GM23338 (cell line): ENCODE data around the gene ZFR2. TPM values are rescaled to one million over a fixed set of nuclear protein-coding genes. Genes with fewer than 3 reads are reported as not detected.

Experiments
- ATAC-seq: fragments of 200-7000 bp; cut with Tn5 transposase; 3 replicates; pipeline ENCODE4 v1.9.1; 2020
- DNase-seq: peaks from one replicate; pipeline ENCODE4 v3.0.0-alpha.2; 2015; ENCODE audit warnings: low spot score
- H2AFZ ChIP-seq: fragments of 200-600 bp; sonication (generic); 2 replicates; pipeline ENCODE4 v1.8.0; 2016; ENCODE audit warnings: antibody characterized with exemption, mild to moderate bottlenecking, moderate library complexity
- H3F3A ChIP-seq: fragments of 200-600 bp; sonication (generic); replicated peaks from 2 replicates; pipeline ENCODE4 v1.8.0; 2017; ENCODE audit warnings: antibody characterized with exemption, mixed run types, low read depth
- H3K27ac ChIP-seq: fragments of 200-600 bp; sonication (generic); 2 replicates; pipeline ENCODE4 v1.6.1; 2016; ENCODE audit warnings: low read depth
- H3K27me3 ChIP-seq: fragments of 200-600 bp; sonication (generic); 2 replicates; pipeline ENCODE4 v1.8.0; 2016; ENCODE audit warnings: mild to moderate bottlenecking, mixed run types, moderate library complexity; ENCODE audit not compliant: insufficient read depth
- H3K36me3 ChIP-seq: fragments of 200-600 bp; sonication (generic); 2 replicates; pipeline ENCODE4 v1.8.0; 2016; ENCODE audit warnings: mild to moderate bottlenecking; ENCODE audit not compliant: insufficient read depth
- H3K4me1 ChIP-seq: fragments of 200-600 bp; sonication (generic); 2 replicates; pipeline ENCODE4 v1.8.0; 2016; ENCODE audit warnings: mild to moderate bottlenecking, moderate library complexity; ENCODE audit not compliant: insufficient read depth
- H3K4me2 ChIP-seq: fragments of 200-600 bp; sonication (generic); 2 replicates; pipeline ENCODE4 v1.7.1; 2017; ENCODE audit warnings: mixed run types
- H3K4me3 ChIP-seq: fragments of 200-600 bp; sonication (generic); 2 replicates; pipeline ENCODE4 v1.6.1; 2016; ENCODE audit warnings: mixed run types
- H3K79me2 ChIP-seq: fragments of 200-600 bp; sonication (generic); replicated peaks from 2 replicates; pipeline ENCODE4 v1.8.0; 2017; ENCODE audit warnings: mild to moderate bottlenecking; ENCODE audit not compliant: insufficient read depth
- H3K9me2 ChIP-seq: fragments of 200-600 bp; sonication (generic); 2 replicates; pipeline ENCODE4 v1.8.0; 2017; ENCODE audit not compliant: insufficient read depth
- H4K20me1 ChIP-seq: fragments of 200-600 bp; sonication (generic); replicated peaks from 2 replicates; pipeline ENCODE4 v1.8.0; 2017; ENCODE audit warnings: mild to moderate bottlenecking; ENCODE audit not compliant: insufficient read depth
- H3K27ac Mint-ChIP-seq: 2 replicates; pipeline ENCODE4 v1.8.0; 2020; ENCODE audit warnings: inconsistent platforms, mild to moderate bottlenecking, moderate library complexity, mixed read lengths
- H3K27me3 Mint-ChIP-seq: 3 replicates; pipeline ENCODE4 v1.8.0; 2022; ENCODE audit warnings: low read depth, mild to moderate bottlenecking, moderate library complexity, mixed read lengths, inconsistent platforms; ENCODE audit not compliant: insufficient read depth, poor library complexity
- H3K36me3 Mint-ChIP-seq: 3 replicates; pipeline ENCODE4 v1.8.0; 2021; ENCODE audit warnings: low read depth, mild to moderate bottlenecking, inconsistent platforms, moderate library complexity, mixed read lengths
- H3K4me1 Mint-ChIP-seq: 3 replicates; pipeline ENCODE4 v1.8.0; 2020; ENCODE audit warnings: mild to moderate bottlenecking, inconsistent platforms, mixed read lengths
- H3K4me3 Mint-ChIP-seq: 3 replicates; pipeline ENCODE4 v1.8.0; 2021; ENCODE audit warnings: moderate library complexity, mild to moderate bottlenecking, inconsistent platforms, mixed read lengths
- H3K9me3 Mint-ChIP-seq: 3 replicates; pipeline ENCODE4 v1.8.0; 2020; ENCODE audit warnings: moderate library complexity, mild to moderate bottlenecking, inconsistent platforms, mixed read lengths
- CREB1 ChIP-seq: fragments of 250-450 bp; sonication (Bioruptor Pico); IDR thresholded peaks from 2 replicates; pipeline ENCODE4 v1.5.0; 2020; ENCODE audit warnings: low read depth, mild to moderate bottlenecking, moderate library complexity
- REST ChIP-seq: IDR thresholded peaks from one replicate; pipeline ENCODE4 v1.6.1; 2018; ENCODE audit warnings: antibody characterized with exemption; ENCODE audit not compliant: unreplicated experiment
- ZNF114 ChIP-seq: fragments of 250-450 bp; sonication (Bioruptor Pico); IDR thresholded peaks from 2 replicates; pipeline ENCODE4 v1.5.0; 2020; ENCODE audit warnings: mild to moderate bottlenecking, moderate library complexity
- polyA plus RNA-seq: library from polyadenylated mRNA; unstranded; fragments of >200 nt; fragmentation: Nextera tagmentation; extraction: Ambion mirVana; gene quantifications from 2 replicates; pipeline ENCODE4 v1.2.1, GENCODE V29; 2016
- total RNA-seq: library from RNA; depleted of rRNA; stranded (reverse); fragments of >200 nt; shearing (Covaris generic); gene quantifications from 2 replicates; pipeline ENCODE4 v1.2.3, GENCODE V29; 2014
- TF ChIP-seq, protein P1 (sequence below), 2 experiments: fragments of 200-600 bp in 1 of 2; sonication (generic) in 1 of 2; conservative IDR thresholded peaks; 2 replicates each; pipeline versions ENCODE4 v1.5.1 to v1.6.1; 2016 to 2017; ENCODE audit warnings: antibody characterized with exemption in 2 of 2, low read depth in 2 of 2, mild to moderate bottlenecking in 2 of 2, moderate library complexity in 1 of 2
- TF ChIP-seq, protein P2 (sequence below): fragments of 250-450 bp; sonication (Bioruptor Pico); IDR thresholded peaks from 2 replicates; pipeline ENCODE4 v1.5.0; 2020; ENCODE audit warnings: mild to moderate bottlenecking, moderate library complexity

Gene ZFR2
- total and polyA plus RNA-seq, 2 experiments from 2014 or later, result 15.8 to 31.3 TPM

GRCh38 chr19:3867971-3868769 lies 668 bp downstream of the ZFR2 start:
- Histone ChIP-seq H3K36me3 (no peaks in the 10 kb centered on the region), H2AFZ (no peak overlapping the region), H3K9me2 (no peaks in the 10 kb centered on the region), H3K4me1 (peaks cover 10% of the 10 kb centered on the region), H3K27me3 (peaks cover 12% of the 10 kb centered on the region), H3K27ac (no peak overlapping the region), H3K4me2 (peak overlapping the region; percentile 87), H3K79me2 (peaks cover 30% of the 10 kb centered on the region), H3K4me3 (peak overlapping the region; percentile 58), H4K20me1 (no peaks in the 10 kb centered on the region; the same call in 1 of the 2 replicates), H3F3A (peaks cover 10% of the 10 kb centered on the region)
- H3K9me3 Mint-ChIP-seq, result peaks cover 21% of the 10 kb centered on the region
- TF ChIP-seq REST, result no peak
- TF ChIP-seq, protein P1, sequence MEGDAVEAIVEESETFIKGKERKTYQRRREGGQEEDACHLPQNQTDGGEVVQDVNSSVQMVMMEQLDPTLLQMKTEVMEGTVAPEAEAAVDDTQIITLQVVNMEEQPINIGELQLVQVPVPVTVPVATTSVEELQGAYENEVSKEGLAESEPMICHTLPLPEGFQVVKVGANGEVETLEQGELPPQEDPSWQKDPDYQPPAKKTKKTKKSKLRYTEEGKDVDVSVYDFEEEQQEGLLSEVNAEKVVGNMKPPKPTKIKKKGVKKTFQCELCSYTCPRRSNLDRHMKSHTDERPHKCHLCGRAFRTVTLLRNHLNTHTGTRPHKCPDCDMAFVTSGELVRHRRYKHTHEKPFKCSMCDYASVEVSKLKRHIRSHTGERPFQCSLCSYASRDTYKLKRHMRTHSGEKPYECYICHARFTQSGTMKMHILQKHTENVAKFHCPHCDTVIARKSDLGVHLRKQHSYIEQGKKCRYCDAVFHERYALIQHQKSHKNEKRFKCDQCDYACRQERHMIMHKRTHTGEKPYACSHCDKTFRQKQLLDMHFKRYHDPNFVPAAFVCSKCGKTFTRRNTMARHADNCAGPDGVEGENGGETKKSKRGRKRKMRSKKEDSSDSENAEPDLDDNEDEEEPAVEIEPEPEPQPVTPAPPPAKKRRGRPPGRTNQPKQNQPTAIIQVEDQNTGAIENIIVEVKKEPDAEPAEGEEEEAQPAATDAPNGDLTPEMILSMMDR (conservative IDR thresholded peaks at IDR 0.05; ENCODE audit: low read depth in 2 of 2), result 0 out of 4 replicates have a peak, but pooled peaks of 1 of the 2 experiments have one; percentile 42
- ATAC-seq (peak; percentile 68), DNase-seq (peak; percentile 55)
- H3K4me1 Mint-ChIP-seq, result peaks cover 15% of the 10 kb centered on the region
- no peak overlapping the region for H3K27ac Mint-ChIP-seq
- peaks cover 38% of the 10 kb centered on the region for H3K27me3 Mint-ChIP-seq
- peaks cover 8% of the 10 kb centered on the region for H3K36me3 Mint-ChIP-seq
- H3K4me3 Mint-ChIP-seq, result peak overlapping the region; percentile 73

- H2AFZ ChIP-seq, result no peak overlapping the region
- ATAC-seq (no peak), DNase-seq (no peak)
- H3K9me2 ChIP-seq, result no peaks in the 10 kb centered on the region
- Mint-ChIP-seq H3K4me3 (peak overlapping the region; percentile 73), H3K27ac (no peak overlapping the region), H3K27me3 (peaks cover 39% of the 10 kb centered on the region), H3K4me1 (peaks cover 15% of the 10 kb centered on the region), H3K36me3 (peaks cover 8% of the 10 kb centered on the region), H3K9me3 (peaks cover 21% of the 10 kb centered on the region)
- no peaks in the 10 kb centered on the region for H3K36me3 ChIP-seq
- H3K4me2 ChIP-seq, result peak overlapping the region; percentile 87
- H4K20me1 ChIP-seq, result no peaks in the 10 kb centered on the region; the same call in 1 of the 2 replicates
- H3K4me3 ChIP-seq, result no peak overlapping the region
- H3F3A ChIP-seq, result peaks cover 10% of the 10 kb centered on the region
- H3K27ac ChIP-seq, result no peak overlapping the region
- H3K4me1 ChIP-seq, result peaks cover 10% of the 10 kb centered on the region
- H3K79me2 ChIP-seq, result peaks cover 35% of the 10 kb centered on the region
- peaks cover 12% of the 10 kb centered on the region for H3K27me3 ChIP-seq
- TF ChIP-seq, protein P2, sequence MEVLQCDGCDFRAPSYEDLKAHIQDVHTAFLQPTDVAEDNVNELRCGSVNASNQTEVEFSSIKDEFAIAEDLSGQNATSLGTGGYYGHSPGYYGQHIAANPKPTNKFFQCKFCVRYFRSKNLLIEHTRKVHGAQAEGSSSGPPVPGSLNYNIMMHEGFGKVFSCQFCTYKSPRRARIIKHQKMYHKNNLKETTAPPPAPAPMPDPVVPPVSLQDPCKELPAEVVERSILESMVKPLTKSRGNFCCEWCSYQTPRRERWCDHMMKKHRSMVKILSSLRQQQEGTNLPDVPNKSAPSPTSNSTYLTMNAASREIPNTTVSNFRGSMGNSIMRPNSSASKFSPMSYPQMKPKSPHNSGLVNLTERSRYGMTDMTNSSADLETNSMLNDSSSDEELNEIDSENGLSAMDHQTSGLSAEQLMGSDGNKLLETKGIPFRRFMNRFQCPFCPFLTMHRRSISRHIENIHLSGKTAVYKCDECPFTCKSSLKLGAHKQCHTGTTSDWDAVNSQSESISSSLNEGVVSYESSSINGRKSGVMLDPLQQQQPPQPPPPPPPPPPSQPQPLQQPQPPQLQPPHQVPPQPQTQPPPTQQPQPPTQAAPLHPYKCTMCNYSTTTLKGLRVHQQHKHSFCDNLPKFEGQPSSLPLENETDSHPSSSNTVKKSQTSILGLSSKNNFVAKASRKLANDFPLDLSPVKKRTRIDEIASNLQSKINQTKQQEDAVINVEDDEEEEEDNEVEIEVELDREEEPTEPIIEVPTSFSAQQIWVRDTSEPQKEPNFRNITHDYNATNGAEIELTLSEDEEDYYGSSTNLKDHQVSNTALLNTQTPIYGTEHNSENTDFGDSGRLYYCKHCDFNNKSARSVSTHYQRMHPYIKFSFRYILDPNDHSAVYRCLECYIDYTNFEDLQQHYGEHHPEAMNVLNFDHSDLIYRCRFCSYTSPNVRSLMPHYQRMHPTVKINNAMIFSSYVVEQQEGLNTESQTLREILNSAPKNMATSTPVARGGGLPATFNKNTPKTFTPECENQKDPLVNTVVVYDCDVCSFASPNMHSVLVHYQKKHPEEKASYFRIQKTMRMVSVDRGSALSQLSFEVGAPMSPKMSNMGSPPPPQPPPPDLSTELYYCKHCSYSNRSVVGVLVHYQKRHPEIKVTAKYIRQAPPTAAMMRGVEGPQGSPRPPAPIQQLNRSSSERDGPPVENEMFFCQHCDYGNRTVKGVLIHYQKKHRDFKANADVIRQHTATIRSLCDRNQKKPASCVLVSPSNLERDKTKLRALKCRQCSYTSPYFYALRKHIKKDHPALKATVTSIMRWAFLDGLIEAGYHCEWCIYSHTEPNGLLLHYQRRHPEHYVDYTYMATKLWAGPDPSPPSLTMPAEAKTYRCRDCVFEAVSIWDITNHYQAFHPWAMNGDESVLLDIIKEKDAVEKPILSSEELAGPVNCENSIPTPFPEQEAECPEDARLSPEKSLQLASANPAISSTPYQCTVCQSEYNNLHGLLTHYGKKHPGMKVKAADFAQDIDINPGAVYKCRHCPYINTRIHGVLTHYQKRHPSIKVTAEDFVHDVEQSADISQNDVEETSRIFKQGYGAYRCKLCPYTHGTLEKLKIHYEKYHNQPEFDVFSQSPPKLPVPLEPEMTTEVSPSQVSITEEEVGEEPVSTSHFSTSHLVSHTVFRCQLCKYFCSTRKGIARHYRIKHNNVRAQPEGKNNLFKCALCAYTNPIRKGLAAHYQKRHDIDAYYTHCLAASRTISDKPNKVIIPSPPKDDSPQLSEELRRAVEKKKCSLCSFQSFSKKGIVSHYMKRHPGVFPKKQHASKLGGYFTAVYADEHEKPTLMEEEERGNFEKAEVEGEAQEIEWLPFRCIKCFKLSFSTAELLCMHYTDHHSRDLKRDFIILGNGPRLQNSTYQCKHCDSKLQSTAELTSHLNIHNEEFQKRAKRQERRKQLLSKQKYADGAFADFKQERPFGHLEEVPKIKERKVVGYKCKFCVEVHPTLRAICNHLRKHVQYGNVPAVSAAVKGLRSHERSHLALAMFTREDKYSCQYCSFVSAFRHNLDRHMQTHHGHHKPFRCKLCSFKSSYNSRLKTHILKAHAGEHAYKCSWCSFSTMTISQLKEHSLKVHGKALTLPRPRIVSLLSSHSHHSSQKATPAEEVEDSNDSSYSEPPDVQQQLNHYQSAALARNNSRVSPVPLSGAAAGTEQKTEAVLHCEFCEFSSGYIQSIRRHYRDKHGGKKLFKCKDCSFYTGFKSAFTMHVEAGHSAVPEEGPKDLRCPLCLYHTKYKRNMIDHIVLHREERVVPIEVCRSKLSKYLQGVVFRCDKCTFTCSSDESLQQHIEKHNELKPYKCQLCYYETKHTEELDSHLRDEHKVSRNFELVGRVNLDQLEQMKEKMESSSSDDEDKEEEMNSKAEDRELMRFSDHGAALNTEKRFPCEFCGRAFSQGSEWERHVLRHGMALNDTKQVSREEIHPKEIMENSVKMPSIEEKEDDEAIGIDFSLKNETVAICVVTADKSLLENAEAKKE (CRISPR knock-in tag), result no peak
- TF ChIP-seq CREB1 (CRISPR knock-in tag) (no peak), ZNF114 (CRISPR knock-in tag) (no peak)
Observed at GRCh38 chr19:3866910-3867638, 1.8 kb downstream of the ZFR2 start.
